OCI-LY7 (cell line): ENCODE results near the gene SLMAP. TPM values are rescaled to one million over a fixed set of nuclear protein-coding genes. Genes with fewer than 3 reads are reported as not detected.

ENCODE experiments used
- BruUV-seq: library from RNA; stranded (reverse); fragments of 400-500 nt; replicated peaks from 2 replicates; lab custom pipeline; 2021; lab: Mats Ljungman, UMichigan
- CTCF ChIA-PET: fragments of 300-600 bp; sonication (Branson Sonifier 250); formaldehyde crosslinking; loops from one replicate; lab custom pipeline; 2022; ENCODE audit warnings: antibody characterized with exemption; ENCODE audit not compliant: unreplicated experiment; lab: Charles Lee
- POLR2A ChIA-PET: fragments of 300-600 bp; sonication (Branson Sonifier 250); formaldehyde crosslinking; loops from one replicate; lab custom pipeline; 2022; ENCODE audit warnings: antibody characterized with exemption; lab: Charles Lee
- DNase-seq: peaks from one replicate; pipeline ENCODE4 v3.0.0-alpha.2; 2015; ENCODE audit warnings: low spot score
- H2AFZ ChIP-seq: fragments of 200-600 bp; sonication (generic), shearing (Covaris generic); 2 replicates; pipeline ENCODE4 v1.6.1; 2014; ENCODE audit warnings: mild to moderate bottlenecking, antibody characterized with exemption, low read length, moderate library complexity
- H3K27ac ChIP-seq: fragments of 200-600 bp; sonication (generic); 2 replicates; pipeline ENCODE4 v1.5.1; 2014; ENCODE audit warnings: mixed run types, low read depth, mild to moderate bottlenecking, moderate library complexity, low read length, inconsistent platforms; ENCODE audit not compliant: poor library complexity, severe bottlenecking
- H3K36me3 ChIP-seq: fragments of 200-600 bp; sonication (generic); 2 replicates; pipeline ENCODE4 v1.6.1; 2014; ENCODE audit warnings: mild to moderate bottlenecking, antibody characterized with exemption, low read length, moderate library complexity, mixed read lengths; ENCODE audit not compliant: insufficient read depth
- H3K4me1 ChIP-seq: fragments of 200-600 bp; sonication (generic); 2 replicates; pipeline ENCODE4 v1.5.1; 2014; ENCODE audit warnings: mild to moderate bottlenecking, low read length; ENCODE audit not compliant: insufficient read depth, poor library complexity, severe bottlenecking
- H3K4me2 ChIP-seq: fragments of 200-600 bp; sonication (generic); 2 replicates; pipeline ENCODE4 v1.6.1; 2014; ENCODE audit warnings: mild to moderate bottlenecking, low read length
- H3K4me3 ChIP-seq: fragments of 200-600 bp; sonication (generic); 2 replicates; pipeline ENCODE4 v1.5.1; 2014; ENCODE audit warnings: mild to moderate bottlenecking, low read depth, low read length; ENCODE audit not compliant: poor library complexity, severe bottlenecking
- H3K79me2 ChIP-seq: fragments of 200-600 bp; sonication (generic); 2 replicates; pipeline ENCODE4 v1.6.1; 2016; ENCODE audit warnings: low read depth, mild to moderate bottlenecking, low read length, moderate library complexity, mixed read lengths; ENCODE audit not compliant: insufficient read depth
- H3K9me2 ChIP-seq: fragments of 200-600 bp; sonication (generic); 2 replicates; pipeline ENCODE4 v1.6.1; 2016; ENCODE audit warnings: mild to moderate bottlenecking, low read length, mixed read lengths; ENCODE audit not compliant: insufficient read depth
- H3K9me3 ChIP-seq: fragments of 200-600 bp; sonication (generic); 2 replicates; pipeline ENCODE4 v1.6.1; 2014; ENCODE audit warnings: mild to moderate bottlenecking, mixed run types, low read length, mixed read lengths
- H4K20me1 ChIP-seq: fragments of 200-600 bp; sonication (generic); 2 replicates; pipeline ENCODE4 v1.6.1; 2014; ENCODE audit warnings: mild to moderate bottlenecking, antibody characterized with exemption, low read length, moderate library complexity, mixed read lengths; ENCODE audit not compliant: insufficient read depth
- CTCF ChIP-seq: fragments of 200-600 bp; sonication (generic); conservative IDR thresholded peaks from 2 replicates; pipeline ENCODE4 v1.5.1; 2014; ENCODE audit warnings: mild to moderate bottlenecking, antibody characterized with exemption, low read length, moderate library complexity, mixed read lengths
- EZH2phosphoT487 ChIP-seq: fragments of 200-600 bp; sonication (generic); IDR thresholded peaks from 2 replicates; pipeline ENCODE4 v1.6.1; 2018; ENCODE audit warnings: low read depth, borderline replicate concordance, mild to moderate bottlenecking, mixed run types, antibody characterized with exemption, low read length, moderate library complexity, mixed read lengths
- intact Hi-C: fragments of 100-400 bp; cut with micrococcal nuclease; formaldehyde crosslinking; loops from one replicate; pipeline ENCODE4 v1.10.0; 2022; ENCODE audit not compliant: unreplicated experiment
- total RNA-seq, 2 experiments: library from RNA; depleted of rRNA in 1 of 2; stranded (reverse); fragments of >200 nt in 1 of 2; shearing (Covaris generic) in 1 of 2; gene quantifications; 2 replicates each; pipeline ENCODE4 v1.2.3, GENCODE V29; 2014 to 2022

SLMAP gene
- total RNA-seq, 2 experiments from 2014 or later: 41.6 to 68.4 TPM

- intact Hi-C loops: loop anchor here (1.0 kb wide), 1 partner anchor 215 kb away; no protein-coding TSS in a partner anchor
- Histone ChIP-seq H2AFZ (peak overlapping the region; percentile 1; the same call in 1 of the 2 replicates), H3K4me2 (no peak overlapping the region), H3K9me3 (no peaks in the 10 kb centered on the region), H3K27ac (no peak overlapping the region), H4K20me1 (no peaks in the 10 kb centered on the region), H3K4me3 (no peak overlapping the region), H3K36me3 (no peaks in the 10 kb centered on the region), H3K4me1 (peaks cover 14% of the 10 kb centered on the region), H3K9me2 (no peaks in the 10 kb centered on the region), H3K79me2 (no peaks in the 10 kb centered on the region)
- POLR2A ChIA-PET: interaction anchor here (0.7 to 1.4 kb wide), 2 partner anchors 9 to 254 kb away, joined by 3 to 4 read pairs; no protein-coding TSS in a partner anchor
- DNase-seq: no peak
- CTCF ChIA-PET: no interaction called here
- TF ChIP-seq EZH2phosphoT487: no peak
- TF ChIP-seq CTCF: no peak
- no TSS peak for BruUV-seq
Measured at GRCh38 chr3:57962448-57962834, 206.3 kb downstream of the SLMAP start.

- Histone ChIP-seq H3K36me3 (no peaks in the 10 kb centered on the region), H3K9me3 (no peaks in the 10 kb centered on the region), H3K79me2 (no peaks in the 10 kb centered on the region), H3K4me2 (no peak overlapping the region), H3K27ac (no peak overlapping the region), H3K4me1 (peaks cover 9% of the 10 kb centered on the region), H4K20me1 (no peaks in the 10 kb centered on the region), H3K4me3 (no peak overlapping the region), H3K9me2 (no peaks in the 10 kb centered on the region), H2AFZ (no peak overlapping the region)
- no TSS peak for BruUV-seq
- CTCF ChIA-PET: no interaction called here
- TF ChIP-seq CTCF (no peak), EZH2phosphoT487 (no peak)
- intact Hi-C loops: no loop called here
- POLR2A ChIA-PET: no interaction called here
- DNase-seq: no peak
Measured at GRCh38 chr3:57963811-57964346, 207.8 kb downstream of the SLMAP start.

GRCh38 chr3:57966829-57967228, 210.7 kb downstream of the SLMAP start:
- H4K20me1 ChIP-seq: no peaks in the 10 kb centered on the region
- H3K4me2 ChIP-seq: no peak overlapping the region
- no peak for DNase-seq
- intact Hi-C loops: no loop called here
- no peak overlapping the region for H3K27ac ChIP-seq
- no peak for TF ChIP-seq CTCF
- no peak for TF ChIP-seq EZH2phosphoT487
- no TSS peak for BruUV-seq
- H3K79me2 ChIP-seq: no peaks in the 10 kb centered on the region
- no peak overlapping the region for H2AFZ ChIP-seq
- H3K36me3 ChIP-seq: no peaks in the 10 kb centered on the region
- no peaks in the 10 kb centered on the region for H3K9me3 ChIP-seq
- no peak overlapping the region for H3K4me3 ChIP-seq
- ChIA-PET POLR2A (no interaction called here), CTCF (no interaction called here)
- H3K9me2 ChIP-seq: no peaks in the 10 kb centered on the region
- no peaks in the 10 kb centered on the region for H3K4me1 ChIP-seq
